Bronchus fibroblast of lung (primary cell): ENCODE measurements around the gene ACP4. TPM values are rescaled to one million over a fixed set of nuclear protein-coding genes. Genes with fewer than 3 reads are reported as not detected.

Experiments used
- total RNA-seq: library from RNA; depleted of rRNA; stranded (reverse); fragments of >200 nt; gene quantifications from 2 replicates; pipeline ENCODE4 v1.2.3, GENCODE V29; 2015

The ACP4 gene
- total RNA-seq, result not detected in 2 replicates

GRCh38 chr19:50790396-50790795 lies at the start of gene ACP4:
ACP4 (plus strand) TSS chr19:50790415; CDS start chr19:50790415, 0 bp downstream.

GRCh38 chr19:50770164-50770563 lies 20.1 kb upstream of the ACP4 start, which contains the start of gene GPR32:
GPR32 (plus strand) TSS chr19:50770464; CDS start chr19:50770601, 137 bp downstream.

GRCh38 chr19:50823389-50824042 lies 33.3 kb downstream of the ACP4 start, which contains the start of gene KLK1:
KLK1 (minus strand) TSS chr19:50823787; CDS start chr19:50823748, 39 bp downstream.

GRCh38 chr19:50833117-50833801 lies 43.0 kb downstream of the ACP4 start, which contains the start of gene KLK15:
KLK15 (minus strand) TSS chr19:50833574; CDS start chr19:50831492, 2,082 bp downstream.

Other genes with a start within 250 kb of the ACP4 start
- under 0.01 TPM in 1 of 2 replicates, not detected in the other for gene LRRC4B, start 222.0 kb upstream of the ACP4 start, total RNA-seq
- gene SYT3, start 150.5 kb upstream of the ACP4 start, total RNA-seq, result 0.15 TPM in 1 of 2 replicates, not detected in the other
- not detected in 2 replicates for gene C19orf81, start 141.0 kb upstream of the ACP4 start, total RNA-seq
- 0.84 and 1.8 TPM in 2 replicates for gene SHANK1, start 70.6 kb upstream of the ACP4 start, total RNA-seq
- gene CLEC11A, start 67.1 kb upstream of the ACP4 start, total RNA-seq, result 72.5 and 93.3 TPM in 2 replicates
- not detected in 2 replicates for gene GPR32, start 20.0 kb upstream of the ACP4 start, total RNA-seq
- gene KLK1, start 33.4 kb downstream of the ACP4 start, total RNA-seq, result not detected in 2 replicates
- gene KLK15, start 43.2 kb downstream of the ACP4 start, total RNA-seq, result not detected in 2 replicates
- not detected in 2 replicates for gene KLK3, start 64.5 kb downstream of the ACP4 start, total RNA-seq
- gene KLK2, start 83.0 kb downstream of the ACP4 start, total RNA-seq, result 0.89 TPM in 1 of 2 replicates, not detected in the other
- not detected in 2 replicates for gene KLK4, start 121.0 kb downstream of the ACP4 start, total RNA-seq
- gene KLK5, start 162.6 kb downstream of the ACP4 start, total RNA-seq, result not detected in 2 replicates
- not detected in 2 replicates for gene KLK6, start 179.2 kb downstream of the ACP4 start, total RNA-seq
- gene KLK7, start 193.5 kb downstream of the ACP4 start, total RNA-seq, result not detected in 2 replicates
- not detected in 2 replicates for gene KLK8, start 211.2 kb downstream of the ACP4 start, total RNA-seq
- gene KLK10, start 229.3 kb downstream of the ACP4 start, total RNA-seq, result not detected in 2 replicates
- not detected in 2 replicates for gene KLK11, start 236.2 kb downstream of the ACP4 start, total RNA-seq
- gene KLK12, start 244.6 kb downstream of the ACP4 start, total RNA-seq, result not detected in 2 replicates